Parathyroid adenoma (tissue), 2 donors: ENCODE results near the gene CAMTA1.

ENCODE experiments used
- H2AFZ ChIP-seq: fragments of 300-600 bp; sonication (generic); one replicate; pipeline ENCODE4 v1.7.0; 2017; ENCODE audit warnings: antibody characterized with exemption, mild to moderate bottlenecking
- H3K27ac ChIP-seq: fragments of 300-600 bp; sonication (generic); one replicate; pipeline ENCODE4 v1.7.0; 2017
- H3K27me3 ChIP-seq: fragments of 300-600 bp; sonication (generic); one replicate; pipeline ENCODE4 v1.7.0; 2017; ENCODE audit warnings: low read length; ENCODE audit not compliant: control insufficient read depth, insufficient read depth
- H3K36me3 ChIP-seq: fragments of 300-600 bp; sonication (generic); one replicate; pipeline ENCODE4 v1.7.0; 2017; ENCODE audit warnings: low read length; ENCODE audit not compliant: control insufficient read depth, insufficient read depth
- H3K4me1 ChIP-seq: fragments of 300-600 bp; sonication (generic); one replicate; pipeline ENCODE4 v1.7.0; 2017; ENCODE audit warnings: control low read depth
- H3K4me2 ChIP-seq: fragments of 300-600 bp; sonication (generic); one replicate; pipeline ENCODE4 v1.7.0; 2017; ENCODE audit warnings: low read length
- H3K4me3 ChIP-seq: fragments of 300-600 bp; sonication (generic); one replicate; pipeline ENCODE4 v1.7.0; 2017; ENCODE audit warnings: low read depth, low read length
- H3K79me2 ChIP-seq: fragments of 300-600 bp; sonication (generic); one replicate; pipeline ENCODE4 v1.7.0; 2017; ENCODE audit warnings: control low read depth
- H3K9ac ChIP-seq: fragments of 300-600 bp; sonication (generic); one replicate; pipeline ENCODE4 v1.7.0; 2017; ENCODE audit warnings: mild to moderate bottlenecking
- H3K9me3 ChIP-seq: fragments of 300-600 bp; sonication (generic); one replicate; pipeline ENCODE4 v1.7.0; 2017; ENCODE audit warnings: low read length; ENCODE audit not compliant: control insufficient read depth
- CTCF ChIP-seq: fragments of 300-600 bp; sonication (generic); IDR thresholded peaks from one replicate; pipeline ENCODE4 v1.7.0; 2017; ENCODE audit warnings: antibody characterized with exemption, mild to moderate bottlenecking
- donor health status: primary hyperparathyroidism.

The CAMTA1 gene

GRCh38 chr1:7727809-7728471 is 942.7 kb downstream of the CAMTA1 start:
- no peak overlapping the region for H3K4me2 ChIP-seq
- H3K9me3 ChIP-seq: no peaks in the 10 kb centered on the region
- no peaks in the 10 kb centered on the region for H3K36me3 ChIP-seq
- H3K27ac ChIP-seq: no peak overlapping the region
- no peaks in the 10 kb centered on the region for H3K4me1 ChIP-seq
- no peaks in the 10 kb centered on the region for H3K27me3 ChIP-seq
- no peak overlapping the region for H2AFZ ChIP-seq
- H3K79me2 ChIP-seq: no peaks in the 10 kb centered on the region
- no peak overlapping the region for H3K4me3 ChIP-seq
- H3K9ac ChIP-seq: no peak overlapping the region
- TF ChIP-seq CTCF: no peak

GRCh38 chr1:7729761-7730160 is 944.5 kb downstream of the CAMTA1 start:
- Histone ChIP-seq H2AFZ (no peak overlapping the region), H3K36me3 (no peaks in the 10 kb centered on the region), H3K27ac (no peak overlapping the region), H3K9ac (no peak overlapping the region), H3K4me1 (no peaks in the 10 kb centered on the region), H3K79me2 (no peaks in the 10 kb centered on the region), H3K9me3 (no peaks in the 10 kb centered on the region), H3K4me2 (no peak overlapping the region), H3K4me3 (no peak overlapping the region), H3K27me3 (no peaks in the 10 kb centered on the region)
- TF ChIP-seq CTCF: no peak

GRCh38 chr1:7732331-7732730 is 947.1 kb downstream of the CAMTA1 start:
- H2AFZ ChIP-seq: no peak overlapping the region
- H3K9ac ChIP-seq: no peak overlapping the region
- H3K9me3 ChIP-seq: no peaks in the 10 kb centered on the region
- TF ChIP-seq CTCF: no peak
- H3K27ac ChIP-seq: no peak overlapping the region
- H3K36me3 ChIP-seq: no peaks in the 10 kb centered on the region
- no peak overlapping the region for H3K4me3 ChIP-seq
- no peak overlapping the region for H3K4me2 ChIP-seq
- H3K79me2 ChIP-seq: no peaks in the 10 kb centered on the region
- H3K27me3 ChIP-seq: no peaks in the 10 kb centered on the region
- H3K4me1 ChIP-seq: no peaks in the 10 kb centered on the region

GRCh38 chr1:7733276-7733675 is 948.0 kb downstream of the CAMTA1 start:
- H3K79me2 ChIP-seq: no peaks in the 10 kb centered on the region
- no peak overlapping the region for H2AFZ ChIP-seq
- no peak overlapping the region for H3K4me3 ChIP-seq
- no peaks in the 10 kb centered on the region for H3K36me3 ChIP-seq
- H3K9me3 ChIP-seq: no peaks in the 10 kb centered on the region
- H3K4me2 ChIP-seq: no peak overlapping the region
- no peaks in the 10 kb centered on the region for H3K27me3 ChIP-seq
- no peak overlapping the region for H3K27ac ChIP-seq
- H3K4me1 ChIP-seq: no peaks in the 10 kb centered on the region
- H3K9ac ChIP-seq: no peak overlapping the region
- TF ChIP-seq CTCF: no peak

- no peaks in the 10 kb centered on the region for H3K4me1 ChIP-seq
- H2AFZ ChIP-seq: no peak overlapping the region
- no peak overlapping the region for H3K4me2 ChIP-seq
- H3K9me3 ChIP-seq: no peaks in the 10 kb centered on the region
- H3K4me3 ChIP-seq: no peak overlapping the region
- H3K36me3 ChIP-seq: no peaks in the 10 kb centered on the region
- no peak overlapping the region for H3K9ac ChIP-seq
- TF ChIP-seq CTCF: no peak
- H3K27ac ChIP-seq: no peak overlapping the region
- no peaks in the 10 kb centered on the region for H3K79me2 ChIP-seq
- no peaks in the 10 kb centered on the region for H3K27me3 ChIP-seq
Measured at GRCh38 chr1:7738044-7738443, 952.8 kb downstream of the CAMTA1 start.
